Amniotic epithelial cell (primary cell): ENCODE results near the gene ZNF540.
A peak's percentile ranks its signal among the peaks of the same experiment; 100 is the strongest.
"Not testable (repeated sequence)": the region's sequence is repeated elsewhere in the genome, so short reads cannot be mapped to it uniquely, and the experiment has no call there.

Experiments
- DNase-seq: peaks from one replicate; pipeline ENCODE4 v3.0.0-alpha.2; 2010; ENCODE audit warnings: low read depth

ZNF540 gene

DNA sequence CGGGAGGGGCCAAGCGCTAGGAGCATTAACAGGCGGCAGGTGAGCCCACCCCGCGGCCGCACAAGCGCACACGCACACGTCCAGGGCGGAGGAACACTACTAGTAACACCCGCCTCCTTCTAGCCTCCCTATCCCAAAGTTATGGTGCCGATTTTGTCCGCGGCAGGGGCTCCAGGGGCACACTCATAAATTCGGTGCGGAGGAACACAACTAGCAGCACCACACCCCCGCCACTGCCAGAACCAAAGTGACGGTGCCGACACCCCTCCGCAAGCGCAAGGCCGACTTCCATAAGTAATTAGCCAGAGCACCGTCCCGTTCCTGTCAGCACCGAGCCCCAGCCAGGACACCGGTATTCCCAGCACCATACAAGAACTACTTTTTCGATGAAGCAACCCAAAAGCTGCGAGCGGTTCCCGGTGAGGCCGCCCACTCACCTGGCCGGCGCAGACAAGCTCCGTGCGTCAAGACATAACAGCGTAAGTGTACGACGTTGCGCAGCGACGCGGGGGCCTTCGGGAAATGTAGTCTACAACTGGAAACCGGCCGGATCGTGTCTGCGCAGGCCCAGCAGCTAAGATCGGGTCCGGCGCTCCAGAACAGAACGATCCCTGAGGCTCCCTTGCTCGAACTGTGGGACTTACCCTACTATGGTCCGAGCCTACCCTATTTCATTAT lies at the start of gene ZNF540, which contains the start of gene ZNF571:
TSS of gene ZNF540 (plus strand) at position 573 of the 678 bp plus-strand sequence. CDS start 3,572 bp downstream, outside the sequence.
TSS of gene ZNF571 (minus strand) at position 489 of the 678 bp plus-strand sequence. CDS start 8,116 bp downstream, outside the sequence.
- peak; percentile 93 for DNase-seq

DNA sequence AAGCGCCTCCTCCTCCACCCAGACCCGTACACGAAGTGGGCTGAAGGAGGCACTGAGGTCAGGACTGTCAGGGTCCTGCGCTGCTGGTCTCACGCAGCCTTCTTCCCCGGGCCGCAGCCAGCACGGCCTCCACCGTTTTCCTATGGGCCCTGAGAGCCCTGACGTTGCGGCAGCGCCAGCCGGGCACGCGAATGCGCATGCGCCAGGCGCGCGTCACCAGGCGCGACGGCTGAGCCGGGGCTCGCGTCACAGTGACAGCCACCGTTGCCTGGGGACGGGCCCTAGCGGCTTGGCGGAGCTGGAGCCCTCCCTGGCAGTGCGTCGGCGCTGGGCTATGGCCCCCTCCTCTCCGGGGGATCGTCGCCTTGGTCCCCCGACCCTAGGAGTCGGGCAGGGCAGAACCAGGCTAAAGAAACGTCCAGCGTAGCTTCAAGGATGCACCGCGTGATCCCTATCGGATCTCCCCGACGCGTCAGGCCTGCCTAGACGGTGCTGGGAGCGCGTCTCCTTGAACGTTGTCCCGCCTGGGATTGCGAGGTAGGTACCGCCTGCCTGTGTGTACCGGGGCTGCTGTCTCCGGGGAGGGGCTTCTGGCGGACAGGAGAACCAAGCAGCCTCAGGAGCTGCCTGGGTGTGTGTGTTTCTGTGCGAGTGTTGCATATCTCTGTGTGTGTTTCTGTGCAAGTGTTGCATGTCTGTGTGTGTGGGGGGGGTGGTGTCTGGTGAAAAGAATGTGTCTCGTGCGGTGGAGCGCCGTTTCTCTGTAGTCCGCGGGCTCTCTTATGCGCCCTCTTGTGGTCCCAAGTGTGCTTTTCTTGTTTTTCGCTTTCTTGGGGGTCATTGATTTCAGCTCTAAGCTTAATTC lies 43.3 kb upstream of the ZNF540 start:
- peak; percentile 56 for DNase-seq

DNA sequence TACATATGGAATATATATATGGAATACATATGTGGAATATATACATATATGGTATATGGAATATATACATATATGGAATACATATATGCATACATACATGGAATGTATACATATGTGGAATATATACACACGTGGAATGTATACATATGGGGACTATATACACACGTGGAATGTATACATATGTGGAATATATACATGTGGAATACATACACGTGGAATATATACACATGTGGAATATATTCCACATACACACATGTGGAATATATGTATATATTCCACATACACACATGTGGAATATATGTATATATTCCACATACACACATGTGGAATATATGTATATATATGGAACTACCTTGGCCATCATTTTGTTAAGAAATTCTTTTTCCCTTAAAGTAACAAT lies 31.2 kb upstream of the ZNF540 start:
- DNase-seq = no peak

DNA sequence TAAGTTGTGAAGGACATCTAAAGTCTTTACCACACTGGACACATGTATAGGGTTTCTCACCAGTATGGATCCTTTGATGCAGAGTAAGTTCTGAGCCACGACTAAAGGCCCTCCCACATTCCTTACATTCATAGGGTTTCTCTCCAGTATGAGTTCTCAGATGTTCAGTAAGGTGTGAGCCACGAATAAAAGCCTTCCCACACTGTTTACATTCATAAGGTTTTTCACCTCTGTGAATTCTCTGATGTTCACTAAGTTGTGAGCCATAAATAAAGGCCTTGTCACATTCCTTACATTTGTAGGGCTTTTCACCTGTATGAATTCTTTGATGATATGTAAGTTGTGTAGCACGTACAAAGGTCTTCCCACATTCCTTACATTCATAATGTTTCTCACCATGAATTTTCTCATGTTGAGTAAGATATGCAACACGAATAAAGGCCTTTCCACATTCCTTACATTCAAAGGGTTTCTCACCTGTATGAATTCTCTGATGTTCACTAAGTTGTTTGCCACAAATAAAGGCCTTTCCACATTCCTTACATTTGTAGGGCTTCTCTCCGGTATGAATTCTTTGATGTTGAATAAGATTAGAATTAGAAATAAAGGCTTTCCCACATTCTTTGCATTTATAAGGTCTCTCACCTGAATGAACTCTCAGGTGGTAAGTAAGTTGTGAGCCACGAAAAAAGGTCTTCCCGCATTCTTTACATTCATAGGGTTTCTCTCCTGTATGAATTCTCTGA lies 29.9 kb upstream of the ZNF540 start:
- DNase-seq = peak; percentile 2

DNA sequence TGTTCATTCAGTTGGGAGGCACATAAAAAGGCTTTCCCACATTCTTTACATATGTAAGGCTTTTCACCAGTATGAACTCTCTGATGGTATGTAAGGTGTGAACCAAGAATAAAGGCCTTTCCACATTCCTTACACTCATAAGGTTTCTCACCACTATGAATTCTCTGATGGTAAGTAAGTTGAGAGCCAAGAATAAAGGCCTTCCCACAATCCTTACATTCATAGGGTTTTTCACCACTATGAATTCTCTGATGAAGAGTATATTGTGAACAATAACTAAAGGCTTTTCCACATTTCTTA lies 29.4 kb upstream of the ZNF540 start:
- peak; percentile 6 for DNase-seq

DNA sequence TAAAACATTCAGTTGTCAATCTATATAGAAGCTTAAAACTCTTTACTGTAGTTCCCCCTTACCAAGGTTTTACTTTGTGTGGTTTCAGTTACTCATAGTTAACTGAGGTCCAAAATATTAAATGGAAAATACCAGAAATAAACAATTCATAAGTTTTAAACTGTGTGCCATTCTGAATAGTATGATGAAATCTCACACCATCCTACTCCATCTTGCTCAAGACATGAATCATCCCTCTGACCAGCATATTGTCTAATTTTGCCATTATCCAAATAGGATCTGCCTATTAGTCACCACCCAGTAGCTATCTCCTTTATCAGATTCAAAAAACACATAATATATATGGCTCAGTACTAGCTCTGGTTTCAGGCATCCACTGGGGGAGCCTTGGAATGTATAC lies 22.5 kb upstream of the ZNF540 start:
- peak; percentile 74 for DNase-seq

DNA sequence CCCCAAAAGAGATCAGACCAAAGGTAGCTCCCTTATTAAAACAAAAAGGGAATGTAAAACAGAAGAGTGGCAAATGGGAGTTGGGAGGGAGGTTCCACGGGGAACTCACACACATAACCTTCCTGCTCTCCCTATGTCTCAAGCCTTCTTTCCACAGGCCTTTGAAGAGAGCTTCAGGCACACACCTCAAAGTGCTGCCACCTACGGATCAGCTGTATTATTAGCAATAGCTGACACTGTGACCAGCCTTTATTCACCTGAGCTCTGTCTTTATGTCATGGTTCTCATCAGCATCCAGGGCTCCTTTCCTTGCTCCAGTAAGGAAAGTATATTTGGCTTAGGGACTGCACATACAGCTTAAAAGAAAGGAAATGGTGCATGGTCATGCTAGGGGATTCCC lies 11.3 kb upstream of the ZNF540 start:
- no peak for DNase-seq

DNA sequence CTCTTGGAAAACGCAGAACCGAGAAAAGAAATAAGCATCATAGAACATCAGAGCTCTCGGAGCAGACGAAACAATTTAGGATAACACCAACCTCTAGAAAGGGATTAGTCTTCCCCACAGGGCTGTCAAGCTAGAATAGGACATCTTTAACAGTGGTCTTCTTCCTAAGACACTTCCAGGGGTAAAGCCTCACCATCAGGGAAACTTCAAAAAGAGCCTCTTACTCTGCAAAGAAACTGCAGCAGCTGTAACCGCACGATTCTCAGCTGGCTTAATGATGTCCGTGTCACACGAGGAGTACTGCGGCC lies 726 bp upstream of the ZNF540 start:
- no peak for DNase-seq

DNA sequence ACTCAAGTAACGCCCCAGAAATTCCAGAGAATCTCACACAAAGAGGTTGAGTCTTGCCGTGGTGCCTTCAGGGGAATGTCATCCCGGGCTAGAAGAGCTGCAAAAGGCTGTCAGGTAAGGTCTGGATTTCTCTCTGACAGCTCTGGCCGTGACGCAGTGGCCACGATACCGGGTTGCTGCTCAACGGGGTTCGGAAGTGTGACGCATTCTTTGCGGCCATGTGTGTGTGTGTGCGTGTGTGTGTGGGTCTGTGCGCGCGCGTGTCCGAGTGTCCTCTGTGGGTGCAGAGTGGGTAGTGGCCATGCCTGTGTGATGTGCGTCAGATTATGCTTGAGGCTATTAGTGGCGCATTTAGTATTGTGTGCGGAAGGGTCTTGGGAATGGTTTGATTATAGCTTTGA lies 306 bp downstream of the ZNF540 start:
- peak; percentile 63 for DNase-seq

DNA sequence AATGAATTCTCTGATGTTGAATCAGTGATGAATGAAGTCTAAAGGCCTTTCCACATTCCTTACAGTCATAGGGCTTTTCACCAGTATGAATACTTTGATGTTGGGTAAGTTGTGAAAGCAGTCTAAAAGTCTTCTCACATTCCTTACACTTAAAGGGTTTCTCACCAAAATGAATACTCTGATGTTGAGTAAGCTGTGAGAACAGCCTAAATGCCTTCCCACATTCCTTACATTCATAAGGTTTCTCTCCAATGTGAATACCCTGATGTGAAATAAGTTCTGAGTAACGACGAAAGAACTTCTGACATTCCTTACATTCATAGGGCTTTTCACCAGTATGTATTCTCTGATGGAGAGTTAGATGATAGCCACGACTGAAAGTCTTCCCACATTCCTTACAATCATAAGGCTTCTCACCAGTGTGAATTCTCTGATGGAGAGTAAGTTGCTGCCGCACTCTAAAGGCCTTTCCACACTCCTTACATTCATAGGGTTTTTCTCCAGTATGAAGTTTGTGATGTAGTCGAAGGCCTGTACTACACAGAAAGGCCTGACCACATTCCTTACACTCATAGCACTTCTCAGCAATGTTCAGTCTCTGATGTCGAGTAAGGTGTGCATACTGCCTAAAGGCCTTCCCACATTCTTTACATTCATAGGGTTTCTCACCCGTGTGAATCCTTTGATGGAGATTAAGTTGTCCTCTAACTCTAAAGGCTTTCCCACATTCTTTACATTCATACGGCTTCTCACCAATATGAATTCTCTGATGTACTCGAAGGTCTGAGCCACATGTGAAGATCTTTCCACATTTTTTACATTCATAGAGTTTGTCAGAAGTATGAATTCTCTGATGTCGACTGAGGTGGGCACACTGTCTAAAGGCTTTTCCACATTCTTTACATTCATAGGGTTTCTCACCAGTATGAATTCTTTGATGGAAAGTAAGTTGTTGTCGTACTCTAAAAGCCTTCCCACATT lies 40.7 kb downstream of the ZNF540 start:
- peak; percentile 9 for DNase-seq

DNA sequence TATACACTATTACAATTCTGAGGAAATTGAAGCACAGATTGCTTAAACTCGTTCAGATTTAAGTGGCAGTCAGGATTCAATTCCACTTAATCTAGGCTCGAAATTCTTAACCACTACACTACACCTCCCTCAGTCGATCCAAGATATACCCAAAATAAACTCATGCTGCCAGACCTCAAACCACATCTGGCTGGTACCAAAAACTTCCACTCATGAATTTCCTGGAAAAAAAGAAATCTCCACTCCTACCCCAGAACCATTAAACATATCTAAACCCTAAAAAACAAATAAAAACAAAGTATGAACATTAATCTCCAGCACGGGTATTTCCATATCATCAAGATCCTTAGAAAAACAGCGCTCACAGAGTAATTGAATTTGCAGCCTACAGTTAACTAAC lies 59.4 kb downstream of the ZNF540 start:
- DNase-seq = no peak

DNA sequence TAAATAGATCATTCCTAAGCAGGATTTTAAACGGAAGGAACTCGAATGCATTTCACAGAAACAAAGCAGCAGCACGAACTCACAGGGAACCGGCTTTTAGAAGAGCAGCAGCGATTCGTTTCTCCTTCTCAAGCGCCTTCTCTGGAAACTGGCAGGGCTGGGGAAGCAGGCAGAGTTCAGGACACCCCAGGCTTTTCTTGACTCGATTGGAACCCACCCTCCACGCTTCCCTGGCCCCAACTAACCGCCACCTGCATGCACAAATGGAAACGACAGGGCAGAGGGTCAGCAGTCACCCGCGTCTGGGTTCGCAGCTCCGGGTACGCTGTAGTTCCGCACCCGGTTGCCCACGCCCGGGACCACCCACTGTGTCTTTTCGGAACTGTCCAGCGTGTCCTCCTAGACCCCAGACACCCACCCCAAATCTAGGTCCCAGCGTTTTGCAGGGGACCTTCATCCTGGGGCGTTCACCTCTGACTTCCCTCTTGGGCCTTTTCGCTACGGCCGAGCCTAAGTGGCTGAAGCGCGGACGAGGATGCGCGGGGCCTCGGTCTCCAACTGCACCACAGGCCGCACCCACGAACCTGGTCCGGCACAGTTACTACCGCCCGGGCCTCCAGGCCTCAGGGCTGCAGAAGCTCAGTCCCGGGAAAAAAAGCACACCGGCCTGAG lies 60.1 kb downstream of the ZNF540 start:
- peak; percentile 47 for DNase-seq

DNA sequence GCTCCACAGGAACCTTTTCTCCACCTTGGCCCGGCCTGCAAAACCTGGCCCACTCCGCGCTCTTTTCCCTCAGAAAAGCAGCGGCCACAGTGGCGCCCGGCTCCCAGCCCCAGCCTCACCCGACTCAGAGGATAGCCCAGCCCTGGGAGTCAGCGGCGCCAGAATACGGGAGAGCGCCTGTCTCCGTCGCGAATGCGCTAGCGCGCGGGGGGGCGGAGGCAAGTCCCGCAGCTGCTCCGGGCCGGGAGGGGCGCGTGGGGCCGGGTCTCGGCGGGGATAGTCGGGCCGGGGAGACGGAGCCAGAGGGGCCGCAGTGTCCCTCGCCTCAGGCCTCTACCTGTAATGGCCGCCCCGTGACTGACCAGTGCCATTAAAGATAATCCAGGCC lies 60.6 kb downstream of the ZNF540 start, which contains the start of gene ZFP30:
TSS of gene ZFP30 (minus strand) at position 165 of the 388 bp plus-strand sequence. CDS start 7,643 bp downstream, outside the sequence.
- peak; percentile 48 for DNase-seq

DNA sequence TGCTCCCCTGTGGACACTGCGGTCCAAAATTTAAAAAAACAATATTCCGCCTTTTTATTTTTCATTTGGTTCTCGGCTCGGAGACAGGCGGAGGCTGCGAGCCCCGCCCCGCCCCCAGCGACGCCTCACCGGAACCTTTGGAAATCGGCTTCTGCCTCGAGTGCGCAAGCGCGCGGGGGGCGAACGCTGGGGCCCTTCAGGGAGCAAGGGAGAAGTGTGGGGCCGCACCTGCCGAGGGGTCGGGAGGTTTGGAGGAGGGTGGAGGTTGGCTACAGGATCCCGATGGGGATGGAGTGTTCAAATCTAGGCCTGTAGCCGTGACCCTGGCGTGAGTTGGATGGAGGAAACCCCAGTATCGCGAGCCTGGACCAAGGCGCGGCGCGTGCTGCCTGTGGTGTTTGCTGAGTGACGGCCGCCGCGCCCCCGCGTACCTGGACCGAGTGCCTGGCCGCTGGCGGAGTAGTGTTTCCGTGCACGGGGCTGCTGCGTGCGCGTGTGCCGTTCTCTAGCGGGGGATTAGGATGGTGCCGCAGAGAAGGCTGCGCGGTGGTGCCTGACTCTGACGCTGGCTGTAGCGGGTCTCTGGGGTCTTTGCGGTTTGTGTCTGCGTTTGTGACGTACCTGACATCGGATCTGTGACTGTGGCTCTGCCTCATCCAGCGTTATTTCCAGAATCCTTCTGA lies 61.2 kb downstream of the ZNF540 start:
- peak; percentile 62 for DNase-seq

DNA sequence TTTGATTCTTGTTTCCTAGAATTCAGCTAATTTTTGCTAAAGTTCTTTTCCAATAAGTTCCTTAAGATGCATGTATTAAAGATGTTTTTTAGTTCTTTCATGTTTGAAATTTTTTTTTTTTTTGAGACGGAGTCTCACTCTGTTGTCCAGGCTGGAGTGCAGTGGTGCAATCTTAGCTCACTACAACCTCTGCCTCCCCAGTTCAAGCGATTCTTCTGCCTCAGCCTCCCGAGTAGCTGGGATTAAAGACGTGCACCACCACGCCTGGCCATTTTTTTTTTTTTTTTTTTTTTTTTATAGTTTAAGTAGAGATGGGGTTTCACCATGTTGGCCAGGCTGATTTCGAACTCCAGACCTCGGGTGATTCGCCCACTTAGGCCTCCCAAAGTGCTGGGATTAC lies 62.5 kb downstream of the ZNF540 start:
- not testable (repeated sequence) for DNase-seq
